CD4-positive, CD25-positive, alpha-beta regulatory T cell (primary cell): Measurements from ENCODE around the gene GPRC5A. TPM values are rescaled to one million over a fixed set of nuclear protein-coding genes. Genes with fewer than 3 reads are reported as not detected.

Experiments
- ATAC-seq, 2 donors: fragments of 150-1000 bp; cut with Tn5 transposase; one replicate each; pipeline ENCODE4 v1.10.0; 2021; ENCODE audit warnings: low read depth in 2 of 2, moderate number of reproducible peaks in 2 of 2, moderate library complexity in 1 of 2
- DNase-seq, 3 donors: peaks; one replicate each; pipeline versions ENCODE4 v3.0.0 to v3.0.0-alpha.2; 2012 to 2022; ENCODE audit warnings: mixed read lengths in 1 of 3
- H3K27ac ChIP-seq: one replicate; pipeline ENCODE4 v1.7.0; 2013; ENCODE audit warnings: mild to moderate bottlenecking, low read length; ENCODE audit not compliant: insufficient read depth, poor library complexity, severe bottlenecking
- H3K27me3 ChIP-seq: one replicate; pipeline ENCODE4 v1.7.0; 2013; ENCODE audit warnings: low read length; ENCODE audit not compliant: control insufficient read depth, insufficient read depth
- H3K36me3 ChIP-seq: one replicate; pipeline ENCODE4 v1.7.0; 2013; ENCODE audit warnings: mild to moderate bottlenecking, low read length, moderate library complexity; ENCODE audit not compliant: control insufficient read depth, insufficient read depth
- H3K4me1 ChIP-seq: 2 replicates; pipeline ENCODE4 v1.7.0; 2013; ENCODE audit warnings: mild to moderate bottlenecking, low read length; ENCODE audit not compliant: insufficient read depth, control insufficient read depth, poor library complexity, severe bottlenecking
- H3K4me3 ChIP-seq: one replicate; pipeline ENCODE4 v1.7.0; 2013; ENCODE audit warnings: low read depth, mild to moderate bottlenecking, low read length, moderate library complexity
- H3K9me3 ChIP-seq, 2 experiments: 1 replicate in 1 of 2; 2 replicates in 1 of 2; pipeline ENCODE4 v1.7.0; 2013; ENCODE audit warnings: low read length in 2 of 2, mild to moderate bottlenecking in 1 of 2, moderate library complexity in 1 of 2; ENCODE audit not compliant: control insufficient read depth in 2 of 2
- H3K27ac Mint-ChIP-seq, 3 donors: one replicate each; pipeline ENCODE4 v1.8.0; 2020 to 2022; ENCODE audit warnings: mild to moderate bottlenecking in 3 of 3, mixed read lengths in 3 of 3, moderate library complexity in 2 of 3
- H3K27me3 Mint-ChIP-seq: one replicate; pipeline ENCODE4 v1.8.0; 2022; ENCODE audit warnings: mild to moderate bottlenecking, mixed read lengths
- H3K36me3 Mint-ChIP-seq: one replicate; pipeline ENCODE4 v1.8.0; 2020; ENCODE audit warnings: mixed read lengths
- H3K4me1 Mint-ChIP-seq, 4 donors: one replicate each; pipeline ENCODE4 v1.8.0; 2020 to 2022; ENCODE audit warnings: mixed read lengths in 4 of 4, mild to moderate bottlenecking in 1 of 4
- H3K4me3 Mint-ChIP-seq, 4 donors: one replicate each; pipeline ENCODE4 v1.8.0; 2020 to 2022; ENCODE audit warnings: mild to moderate bottlenecking in 4 of 4, mixed read lengths in 4 of 4, moderate library complexity in 3 of 4
- H3K9me3 Mint-ChIP-seq, 7 donors: one replicate each; pipeline ENCODE4 v1.8.0; 2020 to 2022; ENCODE audit warnings: mixed read lengths in 7 of 7, mild to moderate bottlenecking in 3 of 7, moderate library complexity in 2 of 7
- polyA plus RNA-seq, 4 donors: library from polyadenylated mRNA; unstranded; fragments of 300-500 nt; fragmentation: Illumina TruSeq; gene quantifications; one replicate each; pipeline ENCODE4 v1.2.3, GENCODE V29; 2021
- total RNA-seq: library from RNA; stranded (reverse); gene quantifications from one replicate; pipeline ENCODE4 v1.2.3, GENCODE V29; 2022

Gene GPRC5A
- total and polyA plus RNA-seq, 5 donors from 2014 or later, result 0.20 TPM; not detected in 4

DNA sequence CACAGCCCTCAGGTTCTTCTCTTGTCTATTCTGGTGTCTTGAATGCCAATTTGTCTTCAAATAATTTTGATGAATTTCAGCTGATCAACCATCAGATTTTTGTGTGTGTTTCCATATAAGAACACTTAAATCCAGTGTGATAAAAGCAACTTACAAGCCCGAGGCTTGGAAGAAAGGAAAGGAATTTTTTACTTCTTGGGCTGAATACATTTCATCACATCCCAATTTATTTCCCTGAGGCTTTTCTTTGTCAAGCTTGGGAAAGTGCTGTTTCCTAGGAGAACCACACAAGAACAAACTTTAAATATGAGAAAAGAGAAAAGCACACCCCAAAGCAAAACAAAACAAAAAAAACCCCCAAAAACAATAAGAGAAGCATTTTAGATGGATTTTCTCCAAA, 34.0 kb downstream of the GPRC5A start:
- DNase-seq (no peak), ATAC-seq (no peak)
- Histone ChIP-seq H3K27ac (no peak overlapping the region), H3K9me3 (no peaks in the 10 kb centered on the region), H3K27me3 (peaks cover 2% of the 10 kb centered on the region), H3K4me3 (no peak overlapping the region), H3K36me3 (no peaks in the 10 kb centered on the region), H3K4me1 (no peaks in the 10 kb centered on the region)
- H3K36me3 Mint-ChIP-seq, result peaks cover 2% of the 10 kb centered on the region
- H3K4me1 Mint-ChIP-seq, result no peaks in the 10 kb centered on the region
- no peak overlapping the region for H3K27ac Mint-ChIP-seq
- no peaks in the 10 kb centered on the region for H3K9me3 Mint-ChIP-seq
- peaks cover 6% of the 10 kb centered on the region for H3K27me3 Mint-ChIP-seq
- H3K4me3 Mint-ChIP-seq, result no peak overlapping the region

DNA sequence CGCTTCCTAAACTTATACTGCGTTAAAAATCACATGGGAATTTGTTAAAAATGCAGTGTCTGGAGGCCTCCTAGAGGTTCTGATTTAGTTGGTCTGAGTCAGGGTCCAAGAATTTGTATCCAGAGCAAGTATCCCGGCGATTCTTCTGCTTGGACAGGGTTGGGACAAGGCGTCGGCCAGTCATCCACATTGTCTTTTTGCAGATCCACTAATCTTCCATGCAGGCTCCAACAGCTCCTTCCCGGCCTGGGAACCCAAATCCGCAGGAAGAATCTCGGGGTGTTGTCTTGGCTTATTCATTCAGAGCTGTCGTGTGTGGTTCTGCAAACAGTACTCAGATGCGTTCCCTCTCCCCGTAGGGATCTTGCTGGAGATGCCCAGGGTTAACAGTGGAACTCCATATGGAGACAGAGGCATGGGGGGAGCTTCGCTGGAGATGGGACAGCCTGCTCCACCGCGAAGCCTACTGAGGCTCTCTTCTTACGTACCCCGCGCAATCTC, 35.3 kb downstream of the GPRC5A start:
- Histone ChIP-seq H3K27ac (no peak overlapping the region), H3K36me3 (no peaks in the 10 kb centered on the region), H3K4me3 (no peak overlapping the region), H3K4me1 (no peaks in the 10 kb centered on the region), H3K27me3 (peaks cover 2% of the 10 kb centered on the region), H3K9me3 (no peaks in the 10 kb centered on the region)
- H3K36me3 Mint-ChIP-seq, result peaks cover 3% of the 10 kb centered on the region
- H3K27me3 Mint-ChIP-seq, result peaks cover 6% of the 10 kb centered on the region
- H3K9me3 Mint-ChIP-seq, result no peaks in the 10 kb centered on the region
- no peak for ATAC-seq
- H3K4me1 Mint-ChIP-seq, result peaks cover 0 to 4% (median 0%) of the 10 kb centered on the region in 4 donors
- H3K4me3 Mint-ChIP-seq, result peak overlapping the region in 1 of 4 donors; percentile 34
- DNase-seq, result no peak
- H3K27ac Mint-ChIP-seq, result peak overlapping the region in 1 of 3 donors; percentile 74

DNA sequence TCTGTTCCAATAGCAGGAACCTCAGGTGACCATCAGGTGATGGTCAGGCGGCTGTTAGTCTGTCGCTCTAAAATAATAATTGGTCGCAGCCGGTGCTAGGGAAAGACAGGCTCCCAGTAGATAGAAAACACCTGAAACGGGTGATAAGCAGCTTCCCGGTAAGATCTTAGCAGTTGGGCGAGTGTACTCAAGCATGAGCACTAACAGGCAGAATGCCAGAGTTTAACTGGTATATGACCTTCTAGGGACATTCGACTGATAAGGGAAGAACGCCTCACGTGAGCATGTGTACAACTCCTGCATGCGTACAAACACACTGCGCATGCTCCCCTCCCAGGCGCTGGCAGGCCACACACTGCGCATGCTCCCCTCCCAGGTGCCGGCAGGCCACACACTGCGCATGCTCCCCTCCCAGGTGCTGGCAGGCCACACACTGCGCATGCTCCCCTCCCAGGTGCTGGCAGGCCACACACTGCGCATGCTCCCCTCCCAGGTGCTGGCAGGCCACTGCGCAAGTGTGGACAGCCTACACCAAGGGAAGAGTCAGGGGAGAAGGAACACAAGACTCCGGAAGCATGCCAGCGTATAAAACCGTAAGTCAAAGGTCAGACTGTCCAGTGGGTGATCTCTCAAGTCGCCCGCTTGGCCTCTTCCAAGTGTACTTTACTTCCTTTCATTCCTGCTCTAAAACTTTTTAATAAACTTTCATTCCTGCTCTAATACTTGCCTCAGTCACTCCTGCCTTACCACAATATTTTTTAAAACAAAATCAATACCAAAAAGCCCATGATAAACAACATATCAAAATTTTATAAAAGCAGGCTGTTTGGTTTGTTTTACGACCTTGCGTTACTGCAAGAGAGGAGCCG, 36.1 kb downstream of the GPRC5A start:
- H3K27me3 Mint-ChIP-seq, result peaks cover 6% of the 10 kb centered on the region
- H3K27me3 ChIP-seq, result peaks cover 2% of the 10 kb centered on the region
- peak overlapping the region; percentile 66 for H3K4me3 ChIP-seq
- H3K9me3 ChIP-seq, result no peaks in the 10 kb centered on the region
- H3K27ac Mint-ChIP-seq, result peak overlapping the region in 2 of 3 donors; percentile 53 to 74
- no peaks in the 10 kb centered on the region for H3K4me1 ChIP-seq
- H3K36me3 ChIP-seq, result no peaks in the 10 kb centered on the region
- peaks cover 3% of the 10 kb centered on the region for H3K36me3 Mint-ChIP-seq
- no peaks in the 10 kb centered on the region for H3K9me3 Mint-ChIP-seq
- peak overlapping the region in 3 of 4 donors; percentile 34 to 81 (median 65) for H3K4me3 Mint-ChIP-seq
- H3K27ac ChIP-seq, result no peak overlapping the region
- peaks cover 0 to 4% (median 0%) of the 10 kb centered on the region in 4 donors for H3K4me1 Mint-ChIP-seq
- DNase-seq, result peak; percentile 50 to 78 (median 56)
- no peak for ATAC-seq

DNA sequence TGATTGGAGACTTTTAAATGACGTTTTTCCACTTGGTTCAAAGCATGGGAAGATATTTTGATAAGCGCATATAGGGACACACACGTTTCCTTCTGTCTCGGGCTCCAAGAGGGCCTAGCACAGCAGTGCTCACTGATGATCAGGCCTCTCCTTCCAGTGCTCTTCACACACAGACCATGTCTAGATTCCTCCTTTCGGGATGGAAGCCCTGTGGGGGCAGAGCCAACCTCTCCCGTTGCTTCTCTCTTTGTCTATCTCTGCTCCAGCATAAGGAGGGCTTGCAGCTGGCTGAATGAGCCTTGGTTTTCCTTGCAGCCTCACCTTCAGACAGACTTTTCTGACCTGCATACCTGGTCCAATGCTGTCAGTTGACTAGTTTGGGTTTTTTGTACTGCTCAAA, 38.3 kb downstream of the GPRC5A start:
- DNase-seq (no peak), ATAC-seq (no peak)
- Histone ChIP-seq H3K27ac (no peak overlapping the region), H3K27me3 (peaks cover 2% of the 10 kb centered on the region), H3K4me3 (no peak overlapping the region), H3K9me3 (no peaks in the 10 kb centered on the region), H3K36me3 (no peaks in the 10 kb centered on the region), H3K4me1 (no peaks in the 10 kb centered on the region)
- Mint-ChIP-seq H3K27ac (no peak overlapping the region), H3K36me3 (peaks cover 3% of the 10 kb centered on the region), H3K9me3 (no peaks in the 10 kb centered on the region), H3K4me3 (no peak overlapping the region), H3K4me1 (peaks cover 0 to 4% (median 0%) of the 10 kb centered on the region in 4 donors), H3K27me3 (no peaks in the 10 kb centered on the region)

DNA sequence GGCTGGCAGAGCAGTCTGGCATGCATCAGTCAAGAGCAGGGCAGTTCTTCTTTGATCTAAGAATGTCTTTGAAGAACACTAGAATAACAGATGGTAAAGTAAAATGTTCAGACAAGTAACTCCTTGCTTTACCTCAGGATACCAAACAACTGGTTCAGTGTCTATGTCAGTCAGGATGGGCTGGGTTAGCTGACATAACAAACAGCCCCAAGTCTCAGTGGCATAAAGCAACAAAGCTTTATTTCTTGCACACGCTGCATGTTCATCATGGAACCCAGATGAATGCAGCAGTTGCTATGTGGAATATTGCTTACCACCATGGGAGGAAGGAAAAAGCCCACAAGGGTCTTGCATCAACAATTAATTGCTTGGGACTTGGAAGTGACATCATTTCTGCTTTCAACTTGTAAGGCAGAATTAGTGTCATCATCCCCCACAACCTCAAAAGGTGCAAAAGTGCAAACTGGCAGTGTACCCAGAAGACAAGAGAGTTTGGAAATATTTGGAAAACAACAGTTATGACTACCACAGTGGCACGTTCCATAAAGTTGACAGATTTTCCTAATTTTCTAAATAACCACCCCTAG, 39.4 kb downstream of the GPRC5A start:
- Mint-ChIP-seq H3K36me3 (peaks cover 3% of the 10 kb centered on the region), H3K9me3 (no peaks in the 10 kb centered on the region), H3K4me3 (no peak overlapping the region), H3K4me1 (peaks cover 0 to 4% (median 0%) of the 10 kb centered on the region in 4 donors), H3K27ac (no peak overlapping the region), H3K27me3 (peaks cover 5% of the 10 kb centered on the region)
- H3K4me1 ChIP-seq, result no peaks in the 10 kb centered on the region
- H3K27me3 ChIP-seq, result peaks cover 2% of the 10 kb centered on the region
- H3K9me3 ChIP-seq, result no peaks in the 10 kb centered on the region
- no peaks in the 10 kb centered on the region for H3K36me3 ChIP-seq
- no peak overlapping the region for H3K4me3 ChIP-seq
- DNase-seq, result no peak
- ATAC-seq, result no peak
- H3K27ac ChIP-seq, result no peak overlapping the region

DNA sequence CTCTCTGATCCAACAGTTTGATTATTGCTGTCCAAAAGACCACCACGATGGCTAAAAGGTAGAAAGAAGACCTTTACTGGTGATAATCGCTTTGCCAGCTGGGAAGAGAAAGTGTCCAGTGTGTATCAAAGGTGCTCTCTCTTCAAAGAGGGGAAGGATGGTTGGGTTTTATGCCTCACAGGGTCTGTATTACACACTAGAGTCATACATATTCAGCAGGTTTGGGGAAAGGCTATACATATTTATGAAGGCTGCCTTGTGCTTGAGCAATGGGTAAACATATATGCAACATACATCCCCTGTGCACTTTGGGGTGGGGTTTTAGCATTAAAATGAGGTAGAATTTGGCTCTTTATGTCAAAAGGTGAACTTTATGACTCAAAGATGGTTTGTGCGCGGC, 42.4 kb downstream of the GPRC5A start:
- ATAC-seq, result no peak
- Mint-ChIP-seq H3K9me3 (no peaks in the 10 kb centered on the region), H3K36me3 (peaks cover 3% of the 10 kb centered on the region), H3K27ac (no peak overlapping the region), H3K4me3 (no peak overlapping the region), H3K4me1 (peaks cover 0 to 4% (median 0%) of the 10 kb centered on the region in 4 donors), H3K27me3 (peaks cover 5% of the 10 kb centered on the region)
- no peaks in the 10 kb centered on the region for H3K4me1 ChIP-seq
- DNase-seq, result no peak
- H3K9me3 ChIP-seq, result no peaks in the 10 kb centered on the region
- H3K36me3 ChIP-seq, result no peaks in the 10 kb centered on the region
- H3K27ac ChIP-seq, result no peak overlapping the region
- no peak overlapping the region for H3K4me3 ChIP-seq
- H3K27me3 ChIP-seq, result no peaks in the 10 kb centered on the region

DNA sequence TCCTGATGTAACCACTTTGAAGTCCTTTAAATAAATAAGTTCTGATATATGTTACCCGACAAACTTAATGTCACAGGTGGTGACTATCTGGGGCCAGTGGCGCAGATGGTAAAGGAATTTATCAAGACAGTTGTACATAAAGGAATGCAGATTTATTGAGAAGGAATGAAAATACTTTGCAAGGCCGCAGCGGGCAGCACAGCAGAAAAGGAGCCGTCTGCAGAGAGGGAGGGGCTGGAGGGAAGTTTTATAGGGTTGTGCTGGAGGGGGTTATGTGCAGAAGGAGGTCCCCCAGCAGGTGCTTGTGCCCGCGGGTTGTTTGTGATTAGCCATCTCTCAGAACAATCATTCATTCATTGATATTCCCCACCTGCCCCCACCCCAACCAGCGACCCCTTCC, 43.2 kb downstream of the GPRC5A start:
- peak overlapping the region in 1 of 3 donors; percentile 48 for H3K27ac Mint-ChIP-seq
- no peak overlapping the region for H3K27ac ChIP-seq
- peaks cover 0 to 4% (median 0%) of the 10 kb centered on the region in 4 donors for H3K4me1 Mint-ChIP-seq
- H3K4me1 ChIP-seq, result no peaks in the 10 kb centered on the region
- H3K27me3 Mint-ChIP-seq, result peaks cover 13% of the 10 kb centered on the region
- H3K36me3 Mint-ChIP-seq, result peaks cover 3% of the 10 kb centered on the region
- no peaks in the 10 kb centered on the region for H3K36me3 ChIP-seq
- H3K27me3 ChIP-seq, result no peaks in the 10 kb centered on the region
- H3K4me3 Mint-ChIP-seq, result no peak overlapping the region
- no peak overlapping the region for H3K4me3 ChIP-seq
- DNase-seq (no peak), ATAC-seq (no peak)
- H3K9me3 ChIP-seq, result no peaks in the 10 kb centered on the region
- no peaks in the 10 kb centered on the region for H3K9me3 Mint-ChIP-seq
